ENCODE results near the gene KIF6.

DNA sequence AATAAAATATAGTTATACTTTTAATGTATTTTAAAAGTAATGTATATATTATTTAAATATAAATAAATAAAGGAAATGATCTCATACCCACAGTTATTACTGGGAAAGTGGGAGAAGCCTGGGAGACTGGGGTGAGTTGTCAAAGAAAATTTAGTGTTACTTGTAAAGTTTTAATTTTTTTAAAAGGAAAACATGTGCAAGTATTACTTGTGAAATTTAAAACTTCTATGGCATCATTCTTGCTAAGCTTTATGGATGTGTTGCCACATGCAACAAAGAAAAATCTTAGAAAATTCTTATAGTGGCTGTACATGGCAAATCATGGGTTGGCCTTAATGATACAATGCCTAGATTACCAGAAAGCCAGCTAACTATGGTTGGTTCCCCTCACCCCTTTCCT lies 208.7 kb downstream of the KIF6 start:
- TF ChIP-seq, protein P1, sequence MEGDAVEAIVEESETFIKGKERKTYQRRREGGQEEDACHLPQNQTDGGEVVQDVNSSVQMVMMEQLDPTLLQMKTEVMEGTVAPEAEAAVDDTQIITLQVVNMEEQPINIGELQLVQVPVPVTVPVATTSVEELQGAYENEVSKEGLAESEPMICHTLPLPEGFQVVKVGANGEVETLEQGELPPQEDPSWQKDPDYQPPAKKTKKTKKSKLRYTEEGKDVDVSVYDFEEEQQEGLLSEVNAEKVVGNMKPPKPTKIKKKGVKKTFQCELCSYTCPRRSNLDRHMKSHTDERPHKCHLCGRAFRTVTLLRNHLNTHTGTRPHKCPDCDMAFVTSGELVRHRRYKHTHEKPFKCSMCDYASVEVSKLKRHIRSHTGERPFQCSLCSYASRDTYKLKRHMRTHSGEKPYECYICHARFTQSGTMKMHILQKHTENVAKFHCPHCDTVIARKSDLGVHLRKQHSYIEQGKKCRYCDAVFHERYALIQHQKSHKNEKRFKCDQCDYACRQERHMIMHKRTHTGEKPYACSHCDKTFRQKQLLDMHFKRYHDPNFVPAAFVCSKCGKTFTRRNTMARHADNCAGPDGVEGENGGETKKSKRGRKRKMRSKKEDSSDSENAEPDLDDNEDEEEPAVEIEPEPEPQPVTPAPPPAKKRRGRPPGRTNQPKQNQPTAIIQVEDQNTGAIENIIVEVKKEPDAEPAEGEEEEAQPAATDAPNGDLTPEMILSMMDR (conservative IDR thresholded peaks at IDR 0.05; ENCODE audit: low read length): no peak
- no peak for TF ChIP-seq EZH2phosphoT487 (IDR thresholded peaks at IDR 0.05; ENCODE audit: borderline replicate concordance)

All from Loucy (cell line).